Measurements from ENCODE around the gene SLAIN1.

- TF ChIP-seq CTCF (IDR thresholded peaks at IDR 0.05) (peak in 3 of 6 experiments; percentile 9 to 32 (median 25)), POLR2A (IDR thresholded peaks at IDR 0.05) (no peak)
These were observed 112.9 kb downstream of the SLAIN1 start for GRCh38 chr13:77810430-77810829.

Data from Peyer's patch (tissue), 4 donors.